ENCODE measurements around the gene BZW1.
"Not testable (repeated sequence)": the region's sequence is repeated elsewhere in the genome, so short reads cannot be mapped to it uniquely, and the experiment has no call there.

Gene BZW1

DNA sequence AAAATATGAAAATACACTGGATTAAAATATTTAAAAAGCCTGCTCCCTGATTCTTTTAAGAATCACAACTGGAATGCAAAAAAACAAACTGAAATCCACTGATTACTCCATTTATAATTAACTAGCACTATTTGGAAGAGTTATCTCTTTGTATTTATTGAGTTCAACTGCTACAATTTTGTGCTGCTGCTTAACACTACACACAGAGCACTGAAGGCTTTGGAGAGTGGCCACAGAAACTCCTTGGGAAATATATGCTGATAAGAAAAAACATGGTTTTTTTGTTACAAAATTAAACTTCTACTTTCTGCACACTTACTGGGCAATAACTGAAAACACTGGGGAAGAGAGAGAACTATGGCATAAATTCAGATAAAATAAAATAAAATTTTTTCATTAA, 19.8 kb upstream of the BZW1 start:
- no peak for DNase-seq (ENCODE audit: low read depth, low spot score)

DNA sequence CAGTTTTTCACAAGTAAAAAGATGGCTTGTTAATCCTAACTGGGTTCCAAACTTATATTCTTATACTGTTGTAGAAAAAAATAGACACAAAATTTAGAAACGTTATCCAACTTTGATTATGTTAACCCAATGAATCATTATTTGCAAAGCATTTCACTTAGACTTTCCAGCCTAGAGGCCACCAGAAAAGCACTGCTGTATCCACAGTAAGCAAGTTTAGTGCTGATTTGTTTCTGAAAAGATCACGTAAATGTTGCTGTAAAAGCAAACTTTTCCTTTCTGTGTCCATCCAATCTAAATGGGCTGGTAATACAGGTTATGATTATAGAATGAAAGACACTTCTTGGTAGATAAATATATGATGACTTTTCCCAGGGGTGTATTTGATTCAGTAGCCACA, 17.6 kb upstream of the BZW1 start:
- DNase-seq (ENCODE audit: low read depth, low spot score), result no peak

DNA sequence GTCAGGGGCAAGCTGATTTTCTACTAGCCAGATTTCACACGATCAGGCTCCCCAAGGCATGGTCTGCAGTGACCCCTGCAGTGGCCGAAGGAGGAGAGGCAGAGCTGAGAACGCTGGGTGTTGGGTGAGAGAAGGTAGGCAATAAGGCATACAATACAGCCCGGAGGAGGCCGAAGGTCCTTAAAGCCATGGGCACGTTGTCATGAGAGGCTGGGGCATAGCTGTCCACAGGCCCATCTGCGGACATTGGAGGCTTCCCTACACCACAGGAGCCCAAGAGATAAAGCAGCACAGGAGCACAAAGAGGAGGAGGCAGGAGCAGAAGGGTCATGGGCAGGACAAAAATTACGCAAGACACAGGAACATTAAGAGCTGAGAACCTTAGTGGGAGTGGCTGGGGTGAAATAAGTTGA, 16.7 kb upstream of the BZW1 start:
- DNase-seq (ENCODE audit: low read depth, low spot score), result no peak

DNA sequence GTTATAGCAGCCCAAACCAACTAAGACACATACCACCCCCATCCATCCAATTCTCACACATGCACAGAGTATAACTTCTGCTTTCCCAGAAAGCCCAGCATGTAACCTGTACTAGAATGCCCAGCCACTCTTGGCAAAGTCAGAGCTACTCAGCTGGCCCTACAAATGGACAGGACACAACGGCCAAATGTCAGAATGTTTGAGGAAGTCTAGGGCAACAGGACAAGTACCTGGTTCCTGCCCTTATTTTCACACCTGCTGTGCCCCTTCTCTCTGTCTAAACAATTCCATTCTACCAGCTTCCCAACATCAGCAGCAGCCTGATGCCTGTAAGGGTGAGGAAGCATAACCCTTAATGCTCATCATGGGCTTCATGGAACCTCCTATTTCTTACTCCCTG, 15.1 kb upstream of the BZW1 start:
- DNase-seq (ENCODE audit: low read depth, low spot score), result no peak

DNA sequence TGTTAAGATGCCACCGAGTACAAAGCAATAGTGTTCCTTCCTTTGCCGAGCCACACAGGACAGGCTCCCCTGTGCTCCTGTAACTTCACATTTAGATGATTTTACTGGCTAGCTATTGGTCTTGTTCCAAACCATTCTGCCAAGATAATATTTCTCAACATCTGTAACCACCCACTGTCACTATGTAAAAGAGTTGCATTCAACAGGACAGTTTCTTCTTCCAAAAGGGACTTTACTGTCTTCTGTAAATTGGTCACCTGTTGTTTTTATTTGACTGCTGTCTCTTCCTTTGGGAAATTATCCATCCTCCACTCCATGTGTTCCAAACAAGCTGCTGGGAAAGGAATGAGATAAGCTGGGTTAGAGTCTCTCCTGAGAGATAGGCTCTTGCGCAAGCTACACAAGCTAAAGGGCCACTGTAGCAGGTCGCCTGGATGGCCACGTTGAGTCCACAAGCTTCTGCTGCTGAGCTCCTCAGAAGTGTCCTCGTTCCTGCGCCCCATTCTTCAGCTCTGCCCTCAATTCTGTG, 14.4 kb upstream of the BZW1 start:
- DNase-seq (ENCODE audit: low read depth, low spot score), result no peak

DNA sequence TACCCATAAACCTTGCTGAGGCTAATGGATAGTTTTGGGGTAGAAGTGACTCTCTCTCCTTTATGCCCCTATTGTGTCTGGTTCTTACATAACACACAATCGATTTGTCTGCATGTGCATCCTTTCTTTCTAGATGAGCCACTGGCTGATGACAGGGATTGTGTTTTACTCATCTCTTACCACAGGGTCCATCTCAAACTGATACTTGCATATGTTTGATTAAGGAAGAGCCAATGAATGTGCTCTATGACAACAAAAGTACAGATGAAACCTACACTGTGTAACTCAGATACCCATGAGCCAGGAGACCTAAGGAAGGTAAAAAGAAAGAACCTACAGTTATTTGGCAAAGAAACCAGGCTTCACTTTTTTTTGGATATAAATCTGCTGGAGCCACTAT, 13.2 kb upstream of the BZW1 start:
- no peak for DNase-seq (ENCODE audit: low read depth, low spot score)

DNA sequence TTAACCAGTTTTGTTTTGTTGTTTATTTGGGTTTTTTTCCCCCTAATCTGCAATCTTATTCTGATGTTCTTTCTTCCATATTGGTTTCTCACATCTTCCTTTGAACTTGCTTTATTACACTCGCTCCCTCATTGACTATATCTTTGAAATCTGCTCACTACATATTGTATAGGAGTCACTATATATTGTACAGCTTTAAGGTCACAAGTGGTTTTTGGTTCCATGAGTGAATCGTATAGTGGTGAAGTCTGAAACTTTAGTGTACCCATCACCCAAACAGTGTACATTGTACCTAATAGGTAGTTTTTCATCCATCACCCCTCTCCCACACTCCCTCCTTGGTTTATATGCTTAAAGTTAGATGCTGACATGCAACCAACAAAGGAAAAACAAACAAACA, 11.3 kb upstream of the BZW1 start:
- DNase-seq (ENCODE audit: low read depth, low spot score), result no peak

DNA sequence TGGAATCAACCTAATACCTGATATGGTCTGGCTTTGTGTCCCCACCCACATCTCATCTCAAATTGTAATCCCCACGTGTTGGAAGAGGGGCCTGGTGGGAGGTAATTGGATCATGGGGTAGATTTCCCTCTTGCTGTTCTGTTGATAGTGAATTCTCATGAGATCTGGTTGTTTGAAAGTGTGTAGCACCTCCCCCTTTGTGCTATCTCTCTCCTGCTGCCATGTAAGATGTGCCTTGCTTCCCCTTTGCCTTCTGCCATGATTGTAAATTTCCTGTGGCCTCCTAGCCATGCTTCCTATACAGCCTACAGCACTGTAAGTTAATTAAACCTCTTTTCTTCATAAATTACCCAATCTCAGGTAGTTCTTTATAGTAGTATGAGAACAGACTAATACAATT, 10.3 kb upstream of the BZW1 start:
- DNase-seq (ENCODE audit: low read depth, low spot score), result not testable (repeated sequence)

DNA sequence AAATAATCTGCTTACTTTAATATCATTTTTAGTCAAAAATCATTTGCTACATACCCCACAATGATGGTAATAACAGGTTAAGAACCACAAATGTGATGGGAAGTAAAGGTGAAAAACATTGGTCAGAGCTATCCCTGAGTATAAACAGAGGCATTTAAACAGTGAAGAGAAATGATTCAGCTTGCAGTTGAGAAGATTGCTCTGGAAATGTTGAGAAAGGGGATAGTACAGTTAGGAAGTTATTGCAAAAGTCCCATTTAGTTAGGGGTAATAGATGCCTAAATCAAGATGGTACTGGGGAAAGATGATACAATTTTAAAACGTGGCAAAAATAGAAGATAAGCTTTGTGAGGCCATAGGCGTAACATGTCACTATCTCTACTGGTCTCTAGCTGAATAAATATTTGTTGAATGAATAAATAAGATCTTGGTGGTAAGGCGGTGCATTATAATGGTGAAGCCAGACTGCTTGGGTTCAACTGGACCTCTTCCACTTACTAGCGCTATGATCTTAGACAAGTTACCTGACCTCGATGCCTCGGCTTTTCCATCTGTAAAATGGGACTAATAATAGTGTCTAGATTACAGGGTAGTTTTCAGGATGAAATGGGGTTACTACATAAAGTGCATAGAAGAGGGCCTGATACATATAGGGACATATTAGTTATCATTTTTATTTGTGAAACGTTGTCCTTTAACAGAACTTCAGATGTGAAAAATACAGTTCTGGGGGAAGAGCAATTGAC, 2.0 kb upstream of the BZW1 start:
- no peak for DNase-seq (ENCODE audit: low read depth, low spot score)

DNA sequence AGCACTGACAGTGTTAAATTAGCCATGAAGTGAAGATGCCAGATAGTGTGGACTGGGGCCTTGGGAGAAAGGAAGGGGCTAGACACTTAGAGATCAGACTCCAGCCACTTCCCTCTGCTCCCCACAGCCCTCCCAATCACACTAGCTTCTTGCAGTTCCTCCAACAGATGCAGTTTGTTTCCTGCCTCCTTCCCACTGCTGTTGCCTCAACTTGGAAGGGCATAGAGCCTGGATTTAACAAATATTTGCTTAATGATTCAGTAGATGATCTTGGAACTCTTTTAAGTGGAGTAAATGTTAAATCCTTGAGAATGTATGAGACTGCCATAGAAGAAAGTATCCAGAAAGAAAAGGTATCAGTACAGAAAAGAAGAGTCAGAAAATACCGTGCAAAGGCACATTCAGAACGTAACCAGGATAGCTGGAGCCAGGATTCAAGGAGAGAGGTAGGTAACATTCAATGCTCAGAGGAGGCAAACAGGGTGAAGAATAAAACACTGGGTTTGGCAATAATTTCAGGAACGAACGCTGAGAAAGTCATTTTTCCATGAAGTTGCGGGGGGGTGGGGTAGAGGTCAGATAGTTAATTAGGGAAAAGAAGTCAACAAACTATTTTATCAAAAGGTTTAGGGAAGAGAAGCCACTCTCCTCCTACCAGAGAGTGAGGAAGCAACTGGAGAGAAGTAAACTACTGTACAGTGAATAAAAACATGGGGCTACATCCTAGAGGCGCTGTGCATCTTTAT, 1.3 kb upstream of the BZW1 start:
- DNase-seq (ENCODE audit: low read depth, low spot score), result no peak

DNA sequence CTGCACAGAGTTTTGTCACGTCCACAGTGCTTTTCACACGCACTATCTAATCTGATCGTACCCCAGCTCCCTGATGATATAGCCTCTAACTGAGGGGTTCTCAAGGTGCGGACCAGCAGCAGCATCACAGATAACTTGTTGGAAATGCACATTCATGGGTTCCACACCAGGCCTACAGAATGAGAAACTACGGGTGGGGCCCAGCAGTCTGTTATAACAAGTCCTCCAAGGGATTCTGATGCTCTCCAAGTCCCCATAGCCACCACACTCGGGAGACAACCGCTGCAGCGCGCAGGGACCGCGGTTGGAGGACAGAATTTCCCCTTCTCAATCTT, 745 bp upstream of the BZW1 start:
- no peak for DNase-seq (ENCODE audit: low read depth, low spot score)

DNA sequence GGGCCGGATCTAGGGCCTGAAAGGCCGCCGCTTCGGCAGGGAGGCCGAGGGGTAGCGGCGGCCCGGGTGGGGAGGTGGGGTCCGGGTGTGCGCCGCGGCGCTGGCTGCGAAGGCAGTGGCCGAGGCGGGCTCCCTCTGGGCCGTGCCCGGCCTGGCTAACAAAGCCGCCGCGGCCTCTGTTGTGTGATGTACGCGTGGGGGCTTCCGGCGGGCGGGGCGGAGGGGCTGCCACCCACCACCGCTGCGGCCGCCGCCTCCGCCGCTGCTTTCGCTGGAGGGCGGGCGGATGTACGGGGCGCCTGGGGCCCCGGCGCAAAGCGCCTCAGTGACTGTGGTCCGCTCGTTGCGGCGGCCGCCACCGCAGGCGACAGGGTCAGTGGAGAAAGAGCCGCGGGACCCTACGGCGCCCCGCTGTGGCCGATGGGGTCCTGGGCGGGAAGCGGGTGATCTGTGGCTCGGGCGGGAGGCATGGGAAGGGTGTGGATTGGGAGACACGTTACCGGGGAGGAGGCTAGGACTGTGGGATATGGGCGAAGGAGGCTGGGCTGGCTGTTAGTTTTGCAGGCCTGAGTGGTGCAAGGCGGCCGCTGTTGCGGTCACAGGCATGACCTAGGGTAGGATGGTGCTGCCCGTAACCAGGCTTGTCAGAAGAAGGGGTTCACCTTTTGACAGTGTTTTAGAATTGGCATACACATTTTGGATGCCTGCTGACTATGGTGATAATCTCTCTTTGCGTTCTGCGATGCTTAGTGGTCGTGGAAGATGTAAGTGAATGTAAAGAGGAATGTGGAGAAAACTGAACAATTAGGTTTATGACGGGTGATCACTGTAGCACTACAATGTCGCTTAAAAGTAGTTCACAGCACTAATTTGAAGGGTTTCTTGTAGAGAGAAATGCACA, 662 bp downstream of the BZW1 start:
- peak; percentile 19 for DNase-seq (ENCODE audit: low read depth, low spot score)

DNA sequence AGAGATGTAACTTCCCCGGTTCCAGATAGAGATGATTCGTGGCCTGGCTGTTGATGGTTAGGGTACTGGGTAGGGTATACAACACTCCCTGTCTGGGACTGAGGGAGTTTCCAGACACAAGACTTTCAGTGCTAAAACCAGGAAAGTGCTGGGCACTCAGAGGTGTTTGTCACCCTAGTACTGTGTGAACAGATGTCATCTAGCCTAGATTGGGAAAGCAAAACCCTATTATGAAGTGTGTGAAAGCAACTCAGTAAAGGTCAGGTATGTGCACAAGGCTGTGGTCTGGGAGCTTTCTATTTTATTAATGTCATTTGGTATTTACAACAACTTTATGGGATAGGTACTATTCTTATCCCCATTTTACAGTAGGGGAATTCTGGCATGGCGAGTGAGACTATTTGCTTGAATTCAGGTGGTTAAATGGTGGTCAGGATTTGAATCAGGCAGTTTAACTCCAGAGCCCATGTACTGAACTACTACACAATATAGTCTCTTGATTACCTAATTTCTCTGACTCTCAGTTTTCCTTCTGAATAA, 2.6 kb downstream of the BZW1 start:
- DNase-seq (ENCODE audit: low read depth, low spot score), result no peak

DNA sequence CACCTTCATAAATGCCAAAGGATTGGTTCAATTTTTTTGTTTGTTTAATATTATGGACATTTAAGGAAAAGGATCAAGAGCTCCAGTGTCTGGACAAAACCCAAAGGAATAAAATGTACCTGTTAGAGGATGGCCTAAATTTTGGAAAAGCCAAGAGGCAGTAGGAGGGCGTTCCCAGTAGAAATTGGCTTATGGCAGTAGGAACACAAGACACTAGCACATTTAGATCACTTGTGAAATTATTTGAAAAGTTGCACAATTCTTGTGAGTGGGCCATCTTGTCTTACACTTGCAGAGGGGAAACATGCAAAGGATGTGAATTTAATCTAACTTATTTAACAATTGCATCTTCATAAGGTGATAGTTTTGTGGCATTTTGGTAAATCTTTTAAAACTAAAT, 3.2 kb downstream of the BZW1 start:
- no peak for DNase-seq (ENCODE audit: low read depth, low spot score)

DNA sequence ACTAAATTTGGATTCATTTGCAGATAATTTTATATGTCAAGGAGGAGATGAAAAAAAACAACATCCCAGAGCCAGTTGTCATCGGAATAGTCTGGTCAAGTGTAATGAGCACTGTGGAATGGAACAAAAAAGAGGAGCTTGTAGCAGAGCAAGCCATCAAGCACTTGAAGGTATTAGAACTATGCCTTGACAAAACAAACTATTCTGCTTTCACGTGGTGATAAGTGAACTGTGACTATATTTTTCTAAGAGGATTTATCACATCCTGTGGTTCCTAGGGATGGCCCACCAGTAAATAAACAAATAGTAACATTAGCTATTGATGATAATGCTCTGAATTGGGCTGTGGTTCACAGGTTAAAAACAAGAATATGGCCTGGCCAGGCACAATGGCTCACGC, 7.0 kb downstream of the BZW1 start:
- not testable (repeated sequence) for DNase-seq (ENCODE audit: low read depth, low spot score)

DNA sequence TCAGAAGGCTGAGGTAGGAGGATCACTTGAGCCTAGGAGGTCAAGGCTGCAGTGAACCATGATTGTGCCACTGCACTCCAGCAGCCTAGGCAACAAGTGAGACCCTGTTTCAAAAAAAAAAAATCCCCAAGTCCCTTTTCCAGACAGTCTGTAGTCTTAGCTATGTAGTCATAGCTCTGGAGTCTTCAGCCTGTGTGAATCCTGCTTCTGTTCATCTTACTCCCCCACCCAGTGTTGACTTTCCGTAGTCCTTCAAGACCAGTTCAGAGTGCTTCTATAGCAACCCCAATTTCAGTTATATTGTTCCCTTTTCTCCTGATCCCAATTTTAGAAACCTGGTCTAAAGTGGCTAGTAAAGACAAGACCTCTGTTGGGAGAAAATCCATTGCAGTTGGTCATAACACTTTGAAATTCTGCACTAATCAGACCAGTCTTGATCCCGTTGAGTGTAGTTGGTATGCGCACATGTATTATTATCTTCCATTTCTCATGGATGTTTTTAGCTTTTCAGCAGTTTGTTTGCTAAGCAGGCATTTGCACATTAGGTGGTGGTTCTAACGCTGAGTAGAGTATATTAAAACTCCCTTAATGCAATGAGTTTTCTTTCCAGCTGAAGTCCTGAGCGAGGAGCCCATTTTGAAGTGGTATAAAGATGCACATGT, 9.0 kb downstream of the BZW1 start:
- DNase-seq (ENCODE audit: low read depth, low spot score), result no peak

DNA sequence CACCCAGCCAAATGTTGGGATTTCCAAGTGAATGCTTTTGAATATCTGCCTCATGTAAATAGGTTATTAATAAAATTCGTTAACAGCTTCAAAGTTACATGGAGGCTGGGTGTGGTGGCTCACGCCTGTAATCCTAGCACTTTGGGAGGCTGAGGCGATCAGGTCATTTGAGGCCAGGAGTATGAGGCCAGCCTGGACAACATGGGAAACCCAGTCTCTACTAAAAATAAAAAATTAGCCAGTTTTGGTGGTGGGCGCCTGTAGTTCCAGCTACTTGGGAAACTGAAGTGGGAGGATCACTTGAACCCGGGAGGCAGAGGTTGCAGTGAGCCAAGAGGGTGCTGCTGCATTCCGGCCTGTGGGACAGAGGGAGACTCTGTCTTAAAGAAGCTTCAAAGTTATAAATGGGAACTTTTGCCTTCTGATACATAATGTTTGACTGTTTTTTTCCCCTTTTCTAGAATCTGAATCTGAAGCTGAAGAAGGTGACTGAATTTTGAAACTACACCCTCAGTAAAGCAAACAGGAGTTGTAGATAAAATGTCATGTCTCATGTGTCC, 10.1 kb downstream of the BZW1 start:
- no peak for DNase-seq (ENCODE audit: low read depth, low spot score)

DNA sequence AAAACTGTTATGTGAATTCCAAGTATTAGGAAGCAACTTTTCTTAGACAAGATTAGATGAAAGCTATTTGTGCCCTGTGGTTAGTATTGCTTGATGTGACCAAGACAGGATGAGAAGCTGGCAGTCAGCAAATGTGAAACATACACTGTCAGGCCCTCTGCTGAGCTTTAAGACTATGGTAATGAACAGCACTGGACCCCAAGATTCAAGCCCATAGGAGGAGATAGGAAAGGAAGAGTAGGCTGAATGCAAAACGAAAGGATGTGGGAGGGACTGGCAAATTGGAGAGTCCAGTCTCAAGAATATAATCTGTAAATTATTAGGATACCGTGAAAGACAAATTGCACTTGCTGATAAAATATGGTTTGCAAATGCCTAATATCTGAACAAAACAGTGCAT, 16.4 kb downstream of the BZW1 start:
- no peak for DNase-seq (ENCODE audit: low read depth, low spot score)

DNA sequence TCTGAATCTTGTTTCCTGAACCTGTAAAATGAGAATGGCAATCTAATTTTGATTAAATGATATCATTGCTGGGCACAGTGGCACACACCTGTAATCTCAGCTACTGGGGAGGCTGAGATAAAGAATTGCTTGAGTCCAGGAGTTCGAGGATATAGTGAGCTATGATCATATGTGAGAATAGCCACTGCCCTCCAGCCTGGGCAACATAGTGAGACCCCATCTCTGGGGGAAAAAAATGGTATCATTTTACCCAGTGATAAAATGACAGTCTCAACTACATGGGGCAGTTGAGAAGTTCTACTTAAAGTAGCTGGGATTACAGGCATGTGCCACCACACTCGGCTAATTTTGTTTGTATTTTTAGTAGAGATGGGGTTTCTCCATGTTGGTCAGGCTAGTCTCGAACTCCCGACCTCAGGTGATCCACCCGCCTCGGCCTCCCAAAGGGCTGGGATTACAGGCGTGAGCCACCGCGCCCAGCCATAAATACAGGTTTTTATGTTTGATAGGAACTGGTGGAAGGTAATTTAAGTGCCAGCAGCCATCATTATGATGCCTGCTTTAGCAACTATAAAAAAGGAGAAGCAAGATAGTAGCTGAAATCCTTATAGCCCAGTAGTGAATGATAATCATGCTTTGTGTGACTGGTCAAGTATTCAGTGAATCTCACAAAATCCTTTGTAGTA, 17.0 kb downstream of the BZW1 start:
- DNase-seq (ENCODE audit: low read depth, low spot score), result no peak

DNA sequence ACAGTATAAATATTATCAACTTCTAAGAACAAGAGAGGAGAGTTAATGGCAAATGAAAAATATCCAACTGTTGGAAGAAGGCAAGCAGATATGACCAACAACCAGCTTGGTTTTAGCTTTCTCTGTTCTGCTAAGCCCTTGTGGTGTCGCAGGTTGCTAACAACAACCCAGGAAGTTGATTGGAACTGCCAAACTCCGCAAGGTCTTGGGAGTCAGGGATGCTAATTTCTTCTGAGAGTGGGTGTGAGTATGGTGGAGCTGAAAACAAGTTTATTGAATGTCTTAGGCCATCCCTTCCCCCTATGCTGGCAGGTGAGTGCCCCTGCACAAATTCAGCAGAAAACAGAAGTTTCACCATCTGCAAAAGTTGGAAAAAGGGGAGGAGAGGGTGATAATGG, 17.5 kb downstream of the BZW1 start:
- no peak for DNase-seq (ENCODE audit: low read depth, low spot score)

DNA sequence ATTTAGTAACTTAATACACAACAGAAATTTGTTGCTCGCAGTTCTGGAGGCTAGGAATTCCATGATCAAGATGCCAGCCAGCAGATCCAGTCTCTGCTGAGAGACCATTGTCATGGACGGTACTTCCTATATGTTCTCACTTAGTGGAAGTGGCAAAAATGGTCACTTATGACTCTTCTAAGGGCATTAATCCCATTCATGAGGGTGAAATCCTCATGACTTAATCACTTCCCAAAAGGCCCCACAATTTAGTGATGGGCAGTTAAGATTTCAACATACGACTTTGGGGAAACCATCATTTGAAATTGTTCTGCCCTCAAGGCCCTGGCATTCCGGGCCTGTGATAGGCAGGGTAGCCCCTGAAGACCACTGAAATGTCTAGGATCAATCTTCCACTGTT, 23.0 kb downstream of the BZW1 start:
- DNase-seq (ENCODE audit: low read depth, low spot score), result no peak
